Measurements from ENCODE around the gene SNED1.
A peak's percentile ranks its signal among the peaks of the same experiment; 100 is the strongest.

SNED1 gene

DNA sequence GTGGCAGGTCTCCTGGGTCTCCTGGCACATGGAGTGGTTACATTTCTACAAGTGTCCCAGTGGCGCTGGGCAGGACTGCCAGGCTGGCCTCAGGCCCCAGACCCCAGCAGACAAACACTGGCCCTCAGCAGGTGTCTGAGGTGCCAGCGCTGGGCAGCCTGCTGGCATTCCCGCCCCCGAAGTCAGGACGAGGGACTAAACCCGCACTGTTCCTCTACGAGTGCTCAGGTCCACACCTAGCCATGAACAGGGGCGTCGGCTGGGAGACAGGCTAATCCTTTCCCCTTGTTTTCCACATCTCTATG, 12.8 kb downstream of the SNED1 start:
- Mint-ChIP-seq H3K9me3 (peaks cover 1% of the 10 kb centered on the region), H3K4me3 (no peak overlapping the region), H3K4me1 (peaks cover 18% of the 10 kb centered on the region), H3K27ac (no peak overlapping the region), H3K27me3 (peaks cover 27% of the 10 kb centered on the region), H3K36me3 (no peaks in the 10 kb centered on the region)
- ATAC-seq, result no peak

DNA sequence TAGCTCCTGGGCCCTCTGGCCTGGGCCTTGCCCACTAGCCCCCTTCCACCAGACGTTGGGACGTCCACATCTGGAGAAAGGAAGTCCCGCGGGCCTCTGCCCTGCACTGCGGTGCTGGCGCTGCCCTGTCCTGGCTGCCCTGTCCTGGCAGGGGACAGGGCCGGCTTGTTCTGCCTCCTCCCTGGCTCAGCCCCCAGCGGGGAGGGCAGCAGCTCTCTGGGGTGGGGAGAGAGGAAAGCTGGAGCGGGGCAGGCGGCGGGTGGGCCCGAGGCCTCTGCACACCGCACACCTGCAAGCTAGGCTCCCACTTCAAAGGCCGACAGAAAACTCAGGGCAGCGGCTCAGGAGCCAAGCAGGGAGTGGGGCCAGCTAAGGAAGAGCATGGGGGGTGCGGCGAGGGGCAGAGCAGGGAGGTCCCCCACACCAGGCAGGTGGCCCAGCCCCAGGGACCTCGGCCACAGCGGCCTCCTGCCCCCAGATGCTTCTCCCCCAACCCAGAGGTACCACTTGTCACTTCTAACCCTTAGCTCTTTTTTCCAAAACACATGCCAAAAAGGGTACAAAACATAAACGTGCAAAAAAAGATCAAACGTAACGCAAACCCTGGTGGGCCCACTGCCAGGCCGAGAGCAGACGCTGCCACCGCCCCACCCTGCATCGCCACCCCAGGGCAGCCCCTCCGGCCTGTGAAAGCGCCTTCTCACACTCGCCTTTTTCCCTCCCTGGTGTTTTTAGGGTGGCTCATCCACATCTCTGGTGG, 13.5 kb downstream of the SNED1 start:
- ATAC-seq, result no peak
- Mint-ChIP-seq H3K4me3 (no peak overlapping the region), H3K27ac (no peak overlapping the region), H3K9me3 (no peaks in the 10 kb centered on the region), H3K4me1 (peaks cover 18% of the 10 kb centered on the region), H3K27me3 (peaks cover 27% of the 10 kb centered on the region), H3K36me3 (no peaks in the 10 kb centered on the region)

DNA sequence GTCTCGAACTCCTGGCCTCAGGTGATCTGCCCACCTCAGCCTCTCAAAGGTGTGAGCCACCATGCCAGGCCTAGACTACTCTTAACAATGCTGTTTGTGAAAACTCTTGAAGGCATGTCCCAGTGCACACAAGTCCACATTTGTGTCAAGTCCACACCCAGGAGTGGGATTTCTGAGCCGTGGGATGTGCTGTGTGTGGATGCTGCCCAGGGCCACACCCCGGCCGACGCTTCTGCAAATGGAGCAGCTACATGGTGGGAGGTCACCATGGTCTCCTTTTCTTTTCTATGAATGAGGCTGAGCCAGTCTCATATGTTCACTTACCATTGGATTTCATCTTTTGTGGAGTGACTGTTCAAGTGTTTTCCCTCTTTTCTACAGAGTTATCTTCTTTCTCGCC, 15.8 kb downstream of the SNED1 start:
- no peak for ATAC-seq
- Mint-ChIP-seq H3K9me3 (no peaks in the 10 kb centered on the region), H3K27ac (no peak overlapping the region), H3K4me1 (peaks cover 13% of the 10 kb centered on the region), H3K27me3 (peaks cover 12% of the 10 kb centered on the region), H3K36me3 (no peaks in the 10 kb centered on the region), H3K4me3 (no peak overlapping the region)

GRCh38 chr2:241014764-241015163, 16.3 kb downstream of the SNED1 start:
- Mint-ChIP-seq H3K4me1 (peaks cover 8% of the 10 kb centered on the region), H3K27ac (no peak overlapping the region), H3K27me3 (peaks cover 7% of the 10 kb centered on the region), H3K9me3 (no peaks in the 10 kb centered on the region), H3K4me3 (no peak overlapping the region), H3K36me3 (no peaks in the 10 kb centered on the region)
- ATAC-seq, result no peak

DNA sequence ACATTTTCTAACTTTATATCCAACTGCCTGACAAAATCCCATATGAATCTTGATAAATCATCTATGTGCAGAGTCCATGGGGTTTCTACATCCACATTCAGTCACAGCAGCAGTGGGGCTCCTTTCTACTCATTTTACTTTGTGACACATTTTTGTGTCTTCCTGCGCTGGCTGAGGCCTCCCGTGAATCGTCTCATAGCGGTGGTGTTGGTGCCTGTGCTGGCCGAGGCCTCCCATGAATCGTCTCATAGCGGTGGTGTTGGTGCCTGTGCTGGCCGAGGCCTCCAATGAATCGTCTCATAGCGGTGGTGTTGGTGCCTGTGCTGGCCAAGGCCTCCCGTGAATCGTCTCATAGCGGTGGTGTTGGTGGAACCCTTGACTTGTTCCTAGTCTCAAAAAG, 17.0 kb downstream of the SNED1 start:
- no peak overlapping the region for H3K4me3 Mint-ChIP-seq
- no peaks in the 10 kb centered on the region for H3K36me3 Mint-ChIP-seq
- no peaks in the 10 kb centered on the region for H3K9me3 Mint-ChIP-seq
- H3K27me3 Mint-ChIP-seq, result peaks cover under 1% of the 10 kb centered on the region
- H3K27ac Mint-ChIP-seq, result no peak overlapping the region
- peaks cover under 1% of the 10 kb centered on the region for H3K4me1 Mint-ChIP-seq
- ATAC-seq, result no peak

GRCh38 chr2:241017228-241017940, 19.0 kb downstream of the SNED1 start:
- Mint-ChIP-seq H3K9me3 (peaks cover 2% of the 10 kb centered on the region), H3K27ac (no peak overlapping the region), H3K36me3 (no peaks in the 10 kb centered on the region), H3K4me3 (no peak overlapping the region), H3K4me1 (no peaks in the 10 kb centered on the region), H3K27me3 (no peaks in the 10 kb centered on the region)
- ATAC-seq, result no peak

GRCh38 chr2:241018051-241018891, 19.9 kb downstream of the SNED1 start:
- no peak overlapping the region for H3K27ac Mint-ChIP-seq
- H3K4me1 Mint-ChIP-seq, result no peaks in the 10 kb centered on the region
- no peaks in the 10 kb centered on the region for H3K36me3 Mint-ChIP-seq
- H3K4me3 Mint-ChIP-seq, result no peak overlapping the region
- no peaks in the 10 kb centered on the region for H3K27me3 Mint-ChIP-seq
- H3K9me3 Mint-ChIP-seq, result peaks cover 3% of the 10 kb centered on the region
- peak; percentile 31 for ATAC-seq

DNA sequence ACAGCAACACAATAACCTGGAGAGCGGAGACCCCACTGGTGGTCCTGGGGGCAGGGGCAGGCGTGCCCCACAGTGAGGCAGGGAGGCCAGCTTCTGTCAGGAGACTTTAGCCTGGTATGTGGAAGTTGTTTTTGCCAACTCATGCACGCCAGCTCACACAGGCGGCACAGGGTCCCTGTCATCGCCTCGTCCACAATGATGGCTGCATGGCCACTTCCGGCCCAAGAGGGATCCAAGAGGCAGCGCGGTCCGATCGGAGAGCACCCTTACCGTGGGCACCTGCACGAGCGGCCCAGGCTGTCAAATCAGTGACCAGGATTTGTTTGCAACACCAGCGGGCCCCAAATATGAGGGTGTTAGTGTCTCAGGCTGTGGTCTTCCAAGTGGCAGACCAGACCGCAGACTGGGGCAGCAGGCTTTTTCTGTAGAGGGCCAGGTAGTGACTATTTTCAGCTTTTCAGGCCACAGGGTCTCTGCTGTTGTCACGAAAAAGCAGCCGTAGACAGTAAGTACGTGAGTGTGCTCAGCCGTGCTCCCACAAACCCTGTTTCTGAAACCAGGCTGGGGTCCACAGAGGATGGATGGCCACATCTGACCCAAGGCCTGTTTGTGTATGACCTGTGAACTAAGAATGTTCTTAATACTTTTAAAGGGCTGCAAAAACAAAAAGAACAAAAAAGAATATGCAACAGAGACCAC, 21.2 kb downstream of the SNED1 start:
- no peak overlapping the region for H3K27ac Mint-ChIP-seq
- H3K36me3 Mint-ChIP-seq, result no peaks in the 10 kb centered on the region
- no peaks in the 10 kb centered on the region for H3K27me3 Mint-ChIP-seq
- no peaks in the 10 kb centered on the region for H3K4me1 Mint-ChIP-seq
- no peak overlapping the region for H3K4me3 Mint-ChIP-seq
- H3K9me3 Mint-ChIP-seq, result peaks cover 3% of the 10 kb centered on the region
- ATAC-seq, result no peak

DNA sequence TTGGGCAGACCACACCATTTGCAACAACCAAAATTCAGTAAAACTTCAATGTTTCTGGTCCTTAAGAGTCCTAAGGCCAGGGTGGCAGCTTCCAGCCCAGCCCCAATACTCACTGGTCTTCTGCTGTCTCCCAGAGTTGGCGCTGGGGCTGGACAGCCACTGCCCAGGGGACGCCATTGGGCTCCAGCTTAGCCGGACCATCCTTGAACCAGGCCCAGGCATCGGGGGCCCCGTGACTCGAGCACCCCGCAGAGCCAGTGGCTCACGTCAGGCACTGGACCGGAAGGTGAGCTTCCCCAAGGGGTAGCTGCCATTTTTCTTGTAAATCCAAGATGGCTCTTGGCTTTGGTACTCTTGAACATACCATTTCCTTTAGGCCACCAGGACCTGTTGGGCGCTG, 21.8 kb downstream of the SNED1 start:
- Mint-ChIP-seq H3K9me3 (peaks cover 4% of the 10 kb centered on the region), H3K4me3 (no peak overlapping the region), H3K27ac (no peak overlapping the region), H3K4me1 (no peaks in the 10 kb centered on the region), H3K27me3 (no peaks in the 10 kb centered on the region), H3K36me3 (no peaks in the 10 kb centered on the region)
- no peak for ATAC-seq

- H3K27ac Mint-ChIP-seq, result no peak overlapping the region
These were observed 22.3 kb downstream of the SNED1 start for GRCh38 chr2:241020629-241021190.

DNA sequence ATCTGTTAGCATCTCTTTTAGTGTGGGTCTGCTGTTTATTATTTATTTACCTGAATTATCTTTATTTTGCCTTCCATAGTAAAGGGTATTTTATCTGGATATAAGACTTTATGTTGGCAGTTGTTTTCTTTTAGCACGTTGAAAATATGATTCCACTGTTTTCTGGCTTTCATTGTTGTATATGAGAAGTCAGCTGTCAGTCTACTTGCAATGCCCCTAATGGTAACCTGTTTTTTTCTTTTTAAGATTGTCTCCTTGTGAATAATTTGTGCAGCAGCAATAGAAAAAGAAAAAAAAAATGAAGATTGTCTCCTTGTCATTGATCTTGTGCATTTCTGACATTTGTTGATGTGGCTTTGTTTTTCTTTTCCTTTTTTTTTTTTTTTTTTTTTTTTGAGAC, 27.2 kb downstream of the SNED1 start:
- ATAC-seq, result no peak
- Mint-ChIP-seq H3K27ac (no peak overlapping the region), H3K4me3 (no peak overlapping the region), H3K36me3 (peaks cover 11% of the 10 kb centered on the region), H3K27me3 (no peaks in the 10 kb centered on the region), H3K4me1 (no peaks in the 10 kb centered on the region), H3K9me3 (peaks cover 18% of the 10 kb centered on the region)

More at GRCh38 chr2:241020629-241021190, 22.3 kb downstream of the SNED1 start:
- no peak for ATAC-seq
- H3K4me3 Mint-ChIP-seq, result no peak overlapping the region
- H3K4me1 Mint-ChIP-seq, result no peaks in the 10 kb centered on the region
- peaks cover 9% of the 10 kb centered on the region for H3K9me3 Mint-ChIP-seq
- no peaks in the 10 kb centered on the region for H3K27me3 Mint-ChIP-seq
- peaks cover 4% of the 10 kb centered on the region for H3K36me3 Mint-ChIP-seq

GRCh38 chr2:241029599-241030332, 31.3 kb downstream of the SNED1 start:
- H3K27ac Mint-ChIP-seq, result no peak overlapping the region
- H3K9me3 Mint-ChIP-seq, result peaks cover 15% of the 10 kb centered on the region
- no peak overlapping the region for H3K4me3 Mint-ChIP-seq
- H3K36me3 Mint-ChIP-seq, result peaks cover 11% of the 10 kb centered on the region
- peaks cover 10% of the 10 kb centered on the region for H3K4me1 Mint-ChIP-seq
- H3K27me3 Mint-ChIP-seq, result no peaks in the 10 kb centered on the region
- ATAC-seq, result no peak

- no peak overlapping the region for H3K27ac Mint-ChIP-seq
- no peak for ATAC-seq
- peaks cover 14% of the 10 kb centered on the region for H3K4me1 Mint-ChIP-seq
- H3K9me3 Mint-ChIP-seq, result peaks cover 13% of the 10 kb centered on the region
- no peaks in the 10 kb centered on the region for H3K27me3 Mint-ChIP-seq
- H3K4me3 Mint-ChIP-seq, result no peak overlapping the region
- peaks cover 11% of the 10 kb centered on the region for H3K36me3 Mint-ChIP-seq
These were observed 31.9 kb downstream of the SNED1 start for GRCh38 chr2:241030333-241030680.

DNA sequence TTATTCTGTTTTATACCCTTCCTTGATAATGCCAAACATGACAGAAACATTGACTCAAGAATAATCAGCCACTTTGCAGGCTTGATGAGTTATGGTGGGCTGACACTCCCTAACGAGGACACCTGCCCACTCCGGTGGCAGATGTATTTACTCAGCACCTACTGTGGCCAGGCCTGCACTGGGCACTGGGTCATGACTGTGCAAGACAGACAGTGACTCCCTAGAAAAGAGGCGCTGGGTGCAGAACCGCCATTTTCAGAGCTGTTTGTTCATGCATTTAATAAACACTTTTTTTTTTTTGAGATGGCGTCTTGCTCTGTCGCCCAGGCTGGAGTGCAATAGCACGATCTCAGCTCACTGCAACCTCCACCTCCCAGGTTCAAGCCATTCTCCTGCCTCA, 32.5 kb downstream of the SNED1 start:
- H3K27me3 Mint-ChIP-seq, result no peaks in the 10 kb centered on the region
- no peak overlapping the region for H3K4me3 Mint-ChIP-seq
- no peak overlapping the region for H3K27ac Mint-ChIP-seq
- peaks cover 16% of the 10 kb centered on the region for H3K4me1 Mint-ChIP-seq
- H3K9me3 Mint-ChIP-seq, result peaks cover 9% of the 10 kb centered on the region
- ATAC-seq, result no peak
- peaks cover 6% of the 10 kb centered on the region for H3K36me3 Mint-ChIP-seq

Data from stimulated activated memory B cell treated with anti-CD40 and anti-IgM and Interleukin-4, amounts not matched to agents 10 μg/mL and 1 μg/mL and 100 μg/mL, for 72 hours (primary cell).